GM21515 (cell line): ENCODE data around the gene CYP2D6.

ENCODE experiments used
- ATAC-seq: cut with Tn5 transposase; IDR thresholded peaks from one replicate; pipeline ENCODE4 v1.9.1; 2021; ENCODE audit not compliant: unreplicated experiment

CYP2D6 gene

GRCh38 chr22:42090596-42091454, 39.8 kb downstream of the CYP2D6 start, which contains the start of gene NDUFA6:
Gene NDUFA6, minus strand, starts transcription at chr22:42090772. Its CDS starts 28 bp downstream, at chr22:42090744.
- peak; percentile 84 for ATAC-seq

GRCh38 chr22:42086051-42086450, 44.6 kb downstream of the CYP2D6 start:
- ATAC-seq: no peak

GRCh38 chr22:42084874-42085273, 45.7 kb downstream of the CYP2D6 start:
- no peak for ATAC-seq

GRCh38 chr22:42083119-42083518, 47.5 kb downstream of the CYP2D6 start:
- ATAC-seq: no peak

- no peak for ATAC-seq
Measured at GRCh38 chr22:42080287-42080686, 50.3 kb downstream of the CYP2D6 start.

- ATAC-seq: peak; percentile 72
Measured at GRCh38 chr22:42079319-42080251, 51.0 kb downstream of the CYP2D6 start, which contains the start of gene SMDT1. Gene SMDT1, plus strand, starts transcription at chr22:42079700. Its CDS starts 69 bp downstream, at chr22:42079769.

- no peak for ATAC-seq
Measured at GRCh38 chr22:42078469-42079318, 51.9 kb downstream of the CYP2D6 start.

- ATAC-seq: no peak
Measured at GRCh38 chr22:42077486-42078125, 53.0 kb downstream of the CYP2D6 start.

- no peak for ATAC-seq
Measured at GRCh38 chr22:42076764-42077485, 53.7 kb downstream of the CYP2D6 start.
